Left lung (tissue), 10 donors: Measurements from ENCODE around the gene KDM4B. TPM values are rescaled to one million over a fixed set of nuclear protein-coding genes. Genes with fewer than 3 reads are reported as not detected.

Experiments used
- ATAC-seq: fragments of 200-7000 bp; cut with Tn5 transposase; one replicate; pipeline ENCODE4 v1.9.1; 2020; ENCODE audit warnings: moderate library complexity
- DNase-seq, 4 donors: peaks; one replicate each; pipeline ENCODE4 v3.0.0-alpha.2; 2013 to 2020
- H3K27ac ChIP-seq, 2 donors: fragments of 200-600 bp; sonication (generic) in 1 of 2; one replicate each; pipeline versions ENCODE4 v1.5.0 to v1.8.0; 2020 to 2021
- H3K27me3 ChIP-seq, 2 donors: fragments of 200-600 bp; sonication (generic) in 1 of 2; one replicate each; pipeline versions ENCODE4 v1.5.0 to v1.8.0; 2020 to 2021
- H3K36me3 ChIP-seq, 2 donors: fragments of 200-600 bp; sonication (generic) in 1 of 2; one replicate each; pipeline versions ENCODE4 v1.5.0 to v1.8.0; 2020 to 2021
- H3K4me1 ChIP-seq, 2 donors: fragments of 200-600 bp; one replicate each; pipeline ENCODE4 v1.8.0; 2021
- H3K4me3 ChIP-seq, 2 donors: fragments of 200-600 bp; sonication (generic) in 1 of 2; one replicate each; pipeline versions ENCODE4 v1.5.0 to v1.8.0; 2020 to 2021; ENCODE audit warnings: mild to moderate bottlenecking in 1 of 2
- H3K9me3 ChIP-seq, 2 donors: fragments of 200-600 bp; sonication (generic) in 1 of 2; one replicate each; pipeline versions ENCODE4 v1.5.0 to v1.8.0; 2020 to 2021
- CTCF ChIP-seq, 2 donors: fragments of 200-600 bp; sonication (generic) in 1 of 2; IDR thresholded peaks; one replicate each; pipeline versions ENCODE4 v1.5.0 to v1.8.0; 2021; ENCODE audit warnings: antibody characterized with exemption in 2 of 2
- intact Hi-C, 2 donors: fragments of 100-400 bp; cut with DNase I; formaldehyde crosslinking; loops; one replicate each; pipeline versions ENCODE4 v1.11.2 to v1.14.2; 2022
- polyA plus RNA-seq, 6 donors: library from polyadenylated mRNA; unstranded; fragments of 120-200 nt; gene quantifications; one replicate each; pipeline ENCODE4 v1.2.1, GENCODE V29; 2013; ENCODE audit not compliant: insufficient read length in 6 of 6
- total RNA-seq, 2 donors: library from RNA; stranded (reverse); fragmentation: NEBNext Ultra II Directional; extraction: Animal tissue kit (Norgen Biotek cat#: 25700); gene quantifications; one replicate each; pipeline ENCODE4 v1.2.1, GENCODE V29; 2021
- donor health status: DM: no; HTN: yes; CAD: no.
- donor health status: DM: no; HTN: no; CAD: no.

Gene KDM4B
- total and polyA plus RNA-seq, 8 donors: 24.6 to 42.1 (median 31.1) TPM

GRCh38 chr19:5041168-5041912 is 72.4 kb downstream of the KDM4B start:
- intact Hi-C loops: loop anchor here in 1 of 2 donors (10.0 kb wide), 1 partner anchor 543 kb away; no protein-coding TSS in a partner anchor
- Histone ChIP-seq H3K27me3 (no peaks in the 10 kb centered on the region), H3K4me3 (no peak overlapping the region), H3K4me1 (peaks cover 0 to 29% of the 10 kb centered on the region in 2 donors), H3K9me3 (no peaks in the 10 kb centered on the region), H3K36me3 (peaks cover 0 to 53% of the 10 kb centered on the region in 2 donors), H3K27ac (no peak overlapping the region)
- DNase-seq (no peak), ATAC-seq (no peak)
- TF ChIP-seq CTCF (IDR thresholded peaks at IDR 0.05): no peak

- H3K27me3 ChIP-seq: no peaks in the 10 kb centered on the region
- peaks cover 0 to 26% of the 10 kb centered on the region in 2 donors for H3K4me1 ChIP-seq
- H3K4me3 ChIP-seq: no peak overlapping the region
- no peak for ATAC-seq
- H3K27ac ChIP-seq: no peak overlapping the region
- TF ChIP-seq CTCF (IDR thresholded peaks at IDR 0.05): no peak
- DNase-seq: no peak
- intact Hi-C loops: loop anchor here in 1 of 2 donors (10.0 kb wide), 1 partner anchor 543 kb away; no protein-coding TSS in a partner anchor
- no peaks in the 10 kb centered on the region for H3K9me3 ChIP-seq
- H3K36me3 ChIP-seq: peaks cover 0 to 52% of the 10 kb centered on the region in 2 donors
These were observed 72.9 kb downstream of the KDM4B start for GRCh38 chr19:5041913-5042187.

- DNase-seq (peak in 1 of 4 donors; percentile 69), ATAC-seq (no peak)
- peaks cover 0 to 23% of the 10 kb centered on the region in 2 donors for H3K4me1 ChIP-seq
- no peaks in the 10 kb centered on the region for H3K9me3 ChIP-seq
- no peaks in the 10 kb centered on the region for H3K27me3 ChIP-seq
- peaks cover 0 to 59% of the 10 kb centered on the region in 2 donors for H3K36me3 ChIP-seq
- no peak overlapping the region for H3K27ac ChIP-seq
- TF ChIP-seq CTCF (IDR thresholded peaks at IDR 0.05): no peak
- no peak overlapping the region for H3K4me3 ChIP-seq
- intact Hi-C loops: loop anchor here in 1 of 2 donors (10.0 kb wide), 1 partner anchor 542 kb away; no protein-coding TSS in a partner anchor
These were observed 73.6 kb downstream of the KDM4B start for GRCh38 chr19:5042556-5042955.

GRCh38 chr19:5045029-5045428 is 76.1 kb downstream of the KDM4B start:
- Histone ChIP-seq H3K4me1 (peaks cover 6 to 25% of the 10 kb centered on the region in 2 donors), H3K4me3 (no peak overlapping the region), H3K27me3 (no peaks in the 10 kb centered on the region), H3K36me3 (peaks cover 0 to 63% of the 10 kb centered on the region in 2 donors), H3K9me3 (no peaks in the 10 kb centered on the region), H3K27ac (no peak overlapping the region)
- intact Hi-C loops: loop anchor here in 1 of 2 donors (10.0 kb wide), 1 partner anchor 540 kb away; no protein-coding TSS in a partner anchor
- peak in 1 of 4 donors; percentile 61 for DNase-seq
- TF ChIP-seq CTCF (IDR thresholded peaks at IDR 0.05): no peak
- no peak for ATAC-seq

GRCh38 chr19:5045956-5046338 is 77.0 kb downstream of the KDM4B start:
- H3K9me3 ChIP-seq: no peaks in the 10 kb centered on the region
- intact Hi-C loops: loop anchor here in 1 of 2 donors (10.0 kb wide), 1 partner anchor 539 kb away; no protein-coding TSS in a partner anchor
- no peak overlapping the region for H3K4me3 ChIP-seq
- H3K27ac ChIP-seq: peak overlapping the region in 1 of 2 donors; percentile 34
- ATAC-seq (no peak), DNase-seq (no peak)
- peaks cover 0 to 63% of the 10 kb centered on the region in 2 donors for H3K36me3 ChIP-seq
- no peak for TF ChIP-seq CTCF (IDR thresholded peaks at IDR 0.05)
- H3K27me3 ChIP-seq: no peaks in the 10 kb centered on the region
- peaks cover 6 to 25% of the 10 kb centered on the region in 2 donors for H3K4me1 ChIP-seq
